NCI-H446 (cell line): ENCODE results near the gene RANBP9.

ENCODE experiments used
- DNase-seq, 2 experiments: peaks; one replicate each; lab custom pipeline; 2025; lab: John Stamatoyannopoulos, UW

The RANBP9 gene

GRCh38 chr6:13593720-13594119 is 117.9 kb downstream of the RANBP9 start:
- DNase-seq, result no peak

- no peak for DNase-seq
Measured at GRCh38 chr6:13593103-13593502, 118.5 kb downstream of the RANBP9 start.

- DNase-seq, result no peak
Measured at GRCh38 chr6:13591205-13591921, 120.3 kb downstream of the RANBP9 start.

GRCh38 chr6:13590574-13591153 is 121.0 kb downstream of the RANBP9 start:
- no peak for DNase-seq

GRCh38 chr6:13589801-13590200 is 121.8 kb downstream of the RANBP9 start:
- DNase-seq, result no peak

GRCh38 chr6:13586603-13587542 is 124.8 kb downstream of the RANBP9 start:
- no peak for DNase-seq

- no peak for DNase-seq
Measured at GRCh38 chr6:13581700-13582229, 129.9 kb downstream of the RANBP9 start.

GRCh38 chr6:13579911-13580310 is 131.7 kb downstream of the RANBP9 start:
- no peak for DNase-seq

GRCh38 chr6:13577926-13578325 is 133.7 kb downstream of the RANBP9 start:
- DNase-seq, result no peak

GRCh38 chr6:13576017-13576416 is 135.6 kb downstream of the RANBP9 start:
- no peak for DNase-seq

- no peak for DNase-seq
Measured at GRCh38 chr6:13575377-13575775, 136.3 kb downstream of the RANBP9 start.

- peak; percentile 79 to 90 for DNase-seq
Measured at GRCh38 chr6:13574571-13575376, 136.9 kb downstream of the RANBP9 start, which contains the start of gene SIRT5. Gene SIRT5 (plus strand): TSS chr6:13574601. CDS start chr6:13584111, 9,510 bp downstream.

GRCh38 chr6:13574149-13574570 is 137.5 kb downstream of the RANBP9 start:
- DNase-seq, result peak; percentile 90 to 97

GRCh38 chr6:13573669-13574110 is 137.9 kb downstream of the RANBP9 start:
- peak in 1 of 2 experiments; percentile 45 for DNase-seq

- DNase-seq, result no peak
Measured at GRCh38 chr6:13572951-13573654, 138.5 kb downstream of the RANBP9 start.

- no peak for DNase-seq
Measured at GRCh38 chr6:13572240-13572639, 139.4 kb downstream of the RANBP9 start.
